Transverse colon (tissue), 4 donors: ENCODE results near the gene DPEP3. TPM values are rescaled to one million over a fixed set of nuclear protein-coding genes. Genes with fewer than 3 reads are reported as not detected.

Experiments
- DNase-seq: peaks from one replicate; pipeline ENCODE4 v3.0.0-alpha.2; 2019
- H3K27ac ChIP-seq, 4 donors: fragments of 200-600 bp; sonication (generic); 2 replicates each; pipeline ENCODE4 v1.5.1; 2016 to 2018; ENCODE audit warnings: inconsistent platforms in 4 of 4
- H3K27me3 ChIP-seq: fragments of 200-600 bp; sonication (generic); 2 replicates; pipeline ENCODE4 v1.5.1; 2017; ENCODE audit warnings: inconsistent platforms
- H3K36me3 ChIP-seq, 4 donors: fragments of 200-600 bp; sonication (generic); 2 replicates each; pipeline ENCODE4 v1.5.1; 2017 to 2019; ENCODE audit warnings: inconsistent platforms in 4 of 4
- H3K4me1 ChIP-seq, 4 donors: fragments of 200-600 bp; sonication (generic); 2 replicates each; pipeline ENCODE4 v1.5.1; 2017 to 2020; ENCODE audit warnings: inconsistent platforms in 4 of 4
- H3K4me3 ChIP-seq, 4 donors: fragments of 200-600 bp; sonication (generic); 1 replicate in 1 of 4; 2 replicates in 3 of 4; pipeline versions ENCODE4 v1.5.1 to v1.6.1; 2017 to 2019; ENCODE audit warnings: inconsistent platforms in 4 of 4
- H3K9me3 ChIP-seq, 2 donors: fragments of 200-600 bp; sonication (generic); 2 replicates each; pipeline ENCODE4 v1.5.1; 2017 to 2019; ENCODE audit warnings: inconsistent platforms in 2 of 2
- EP300 ChIP-seq: sonication (generic); formaldehyde crosslinking; IDR thresholded peaks from one replicate; pipeline ENCODE4 v1.6.1; 2017; ENCODE audit warnings: antibody characterized with exemption, low read depth
- POLR2A ChIP-seq: fragments of 450-650 bp; IDR thresholded peaks from one replicate; pipeline ENCODE4 v1.6.1; 2016; ENCODE audit warnings: antibody characterized with exemption, mild to moderate bottlenecking, moderate library complexity
- POLR2AphosphoS5 ChIP-seq, 3 donors: sonication (generic); formaldehyde crosslinking; IDR thresholded peaks; one replicate each; pipeline ENCODE4 v1.6.1; 2016; ENCODE audit warnings: antibody characterized with exemption in 3 of 3
- WGBS, 2 donors: methylation state at CpG; one replicate each; pipeline ENCODE4 v1.1.5; 2018; ENCODE audit warnings: low coverage in 1 of 2; 5-methylcytosine and 5-hydroxymethylcytosine counted together
- in situ Hi-C, 4 donors: fragments of 200-750 bp; cut with MboI; loops; one replicate each; pipeline versions ENCODE4 v1.15.0 to v1.15.1; 2017; ENCODE audit warnings: low sequenced_read_pairs in 3 of 4, low pct_ligation_motif_present in 1 of 4, low pct_unique_long_range_greater_than_20kb in 1 of 4
- intact Hi-C: fragments of 100-400 bp; cut with DNase I; formaldehyde crosslinking; loops from one replicate; pipeline ENCODE4 v1.15.1; 2023; ENCODE audit warnings: low total_unique reads
- small RNA-seq, 4 donors: library from RNA; depleted of rRNA; stranded (forward); fragments of <200 nt; gene quantifications; one replicate each; pipeline ENCODE3, GENCODE V24; 2016
- total RNA-seq, 4 donors: library from RNA; depleted of rRNA; stranded (reverse); fragments of >200 nt; gene quantifications; one replicate each; pipeline ENCODE4 v1.1.0, GENCODE V29; 2016
- TF ChIP-seq, protein P1 (sequence below), 5 experiments: fragments of 200-600 bp in 3 of 5; fragments of 450-650 bp in 2 of 5; sonication (generic) in 3 of 5; IDR thresholded peaks; 1 replicate in 2 of 5; 2 replicates in 3 of 5; pipeline ENCODE4 v1.5.1; 2016 to 2017; ENCODE audit warnings: antibody characterized with exemption in 5 of 5, inconsistent platforms in 3 of 5, mild to moderate bottlenecking in 2 of 5, moderate library complexity in 1 of 5

DPEP3 gene
- total RNA-seq, 4 donors from 2014 or later: not detected

GRCh38 chr16:67926181-67926750, 54.0 kb downstream of the DPEP3 start:
- in situ Hi-C loops: loop anchor here in 2 of 4 donors (10.0 kb wide), 1 partner anchor 111 kb away; no protein-coding TSS in a partner anchor
- no peak overlapping the region for H3K4me3 ChIP-seq

More at GRCh38 chr16:67926181-67926750, 54.0 kb downstream of the DPEP3 start:
- Histone ChIP-seq H3K27me3 (no peaks in the 10 kb centered on the region), H3K4me1 (no peaks in the 10 kb centered on the region), H3K36me3 (peaks cover 0 to 8% (median 4%) of the 10 kb centered on the region in 4 donors), H3K27ac (peak overlapping the region in 1 of 4 donors; percentile 12), H3K9me3 (no peaks in the 10 kb centered on the region)
- intact Hi-C loops: loop anchor here (10.0 kb wide), 1 partner anchor 111 kb away; no protein-coding TSS in a partner anchor
- TF ChIP-seq EP300 (no peak), POLR2AphosphoS5 (IDR thresholded peaks at IDR 0.05) (no peak), POLR2A (no peak)
- TF ChIP-seq, protein P1, sequence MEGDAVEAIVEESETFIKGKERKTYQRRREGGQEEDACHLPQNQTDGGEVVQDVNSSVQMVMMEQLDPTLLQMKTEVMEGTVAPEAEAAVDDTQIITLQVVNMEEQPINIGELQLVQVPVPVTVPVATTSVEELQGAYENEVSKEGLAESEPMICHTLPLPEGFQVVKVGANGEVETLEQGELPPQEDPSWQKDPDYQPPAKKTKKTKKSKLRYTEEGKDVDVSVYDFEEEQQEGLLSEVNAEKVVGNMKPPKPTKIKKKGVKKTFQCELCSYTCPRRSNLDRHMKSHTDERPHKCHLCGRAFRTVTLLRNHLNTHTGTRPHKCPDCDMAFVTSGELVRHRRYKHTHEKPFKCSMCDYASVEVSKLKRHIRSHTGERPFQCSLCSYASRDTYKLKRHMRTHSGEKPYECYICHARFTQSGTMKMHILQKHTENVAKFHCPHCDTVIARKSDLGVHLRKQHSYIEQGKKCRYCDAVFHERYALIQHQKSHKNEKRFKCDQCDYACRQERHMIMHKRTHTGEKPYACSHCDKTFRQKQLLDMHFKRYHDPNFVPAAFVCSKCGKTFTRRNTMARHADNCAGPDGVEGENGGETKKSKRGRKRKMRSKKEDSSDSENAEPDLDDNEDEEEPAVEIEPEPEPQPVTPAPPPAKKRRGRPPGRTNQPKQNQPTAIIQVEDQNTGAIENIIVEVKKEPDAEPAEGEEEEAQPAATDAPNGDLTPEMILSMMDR (IDR thresholded peaks at IDR 0.05): no peak
- no peak for DNase-seq
- WGBS, 2 donors: 59% methylated on average over 13 of the region's 13 CpGs; no CpG with 5 or more reads in 1 of the 2 donors

Small RNAs within 50 kb of the gene (small RNA-seq; reads per million reads assigned to genes)
- 0 reads per million in 4 donors for gene RNU6-359P

Other genes starting within 250 kb of the DPEP3 start
- gene RANBP10, start 173.9 kb downstream of the DPEP3 start, total RNA-seq: 10 to 100 TPM; 15.1 to 32.9 (median 19.1) TPM
- under 1 TPM in 1 of 4 donors, not detected in 3; 0.55 TPM for gene TSNAXIP1, start 173.6 kb downstream of the DPEP3 start, total RNA-seq
- 10 to 100 TPM; 24.7 to 44.1 (median 32.7) TPM for gene THAP11, start 138.2 kb downstream of the DPEP3 start, total RNA-seq
- 100 to 1,000 TPM in 1 of 4 donors, 10 to 100 TPM in 3; 75.2 to 131 (median 89.0) TPM for gene NUTF2, start 133.6 kb downstream of the DPEP3 start, total RNA-seq
- gene CENPT, start 132.8 kb downstream of the DPEP3 start, total RNA-seq: 100 to 1,000 TPM in 2 of 4 donors, 10 to 100 TPM in 2; 58.2 to 248 (median 100) TPM
- gene EDC4, start 107.4 kb downstream of the DPEP3 start, total RNA-seq: 100 to 1,000 TPM in 2 of 4 donors, 10 to 100 TPM in 2; 76.4 to 162 (median 105) TPM
- 1 to 10 TPM in 1 of 4 donors, not detected in 3; 2.5 TPM for gene NRN1L, start 95.6 kb downstream of the DPEP3 start, total RNA-seq
- gene PSKH1, start 87.2 kb downstream of the DPEP3 start, total RNA-seq: 100 to 1,000 TPM in 1 of 4 donors, 10 to 100 TPM in 3; 24.1 to 132 (median 56.2) TPM
- 1 to 10 TPM in 3 of 4 donors, not detected in 1; 1.6 to 2.1 (median 1.6) TPM for gene CTRL, start 48.6 kb downstream of the DPEP3 start, total RNA-seq
- 100 to 1,000 TPM in 1 of 4 donors, 10 to 100 TPM in 3; 65.6 to 100 (median 68.6) TPM for gene PSMB10, start 43.6 kb downstream of the DPEP3 start, total RNA-seq
- gene LCAT, start 36.4 kb downstream of the DPEP3 start, total RNA-seq: 10 to 100 TPM in 1 of 4 donors, 1 to 10 TPM in 3; 2.2 to 30.7 (median 4.2) TPM
- 10 to 100 TPM; 18.1 to 46.4 (median 25.4) TPM for gene SLC12A4, start 11.9 kb downstream of the DPEP3 start, total RNA-seq
- gene DPEP2, start 19.0 kb upstream of the DPEP3 start, total RNA-seq: 1 to 10 TPM; 1.5 to 4.4 (median 1.5) TPM
- not detected for gene DPEP2NB, start 35.4 kb upstream of the DPEP3 start, total RNA-seq
- gene DDX28, start 42.7 kb upstream of the DPEP3 start, total RNA-seq: 10 to 100 TPM in 1 of 4 donors, 1 to 10 TPM in 3; 4.8 to 13.1 (median 6.2) TPM
- 10 to 100 TPM in 3 of 4 donors, 1 to 10 TPM in 1; 9.2 to 13.1 (median 11.2) TPM for gene DUS2, start 42.8 kb upstream of the DPEP3 start, total RNA-seq
- gene NFATC3, start 104.9 kb upstream of the DPEP3 start, total RNA-seq: 100 to 1,000 TPM in 1 of 4 donors, 10 to 100 TPM in 3; 27.5 to 107 (median 41.6) TPM